HCT116 (cell line): ENCODE data around the gene MXRA8. TPM values are rescaled to one million over a fixed set of nuclear protein-coding genes. Genes with fewer than 3 reads are reported as not detected.

Source experiments
- ATAC-seq: fragments of 200-7000 bp; cut with Tn5 transposase; 2 replicates; pipeline ENCODE4 v1.9.1; 2020; ENCODE audit warnings: mild to moderate bottlenecking, moderate library complexity
- BruUV-seq: library from RNA; stranded (reverse); fragments of 400-500 nt; replicated peaks from 2 replicates; lab custom pipeline; 2021; lab: Mats Ljungman, UMichigan
- CTCF ChIA-PET: fragments of 300-600 bp; sonication (Branson Sonifier 250); formaldehyde crosslinking; loops from one replicate; lab custom pipeline; 2021; ENCODE audit warnings: antibody characterized with exemption; lab: Charles Lee
- POLR2A ChIA-PET: fragments of 300-600, 350-600 bp; sonication (Branson Sonifier 250); formaldehyde crosslinking; loops from one replicate; lab custom pipeline; 2021; ENCODE audit warnings: antibody characterized with exemption; lab: Charles Lee
- RAD21 ChIA-PET, 2 experiments: fragments of 300-600 bp; sonication (Branson Sonifier 250); formaldehyde crosslinking; loops; one replicate each; lab custom pipeline; 2023; ENCODE audit warnings: low total read pairs in 2 of 2; ENCODE audit not compliant: uncharacterized antibody in 2 of 2, unreplicated experiment in 2 of 2, low non-redundant PET in 1 of 2; lab: Charles Lee
- DNase-seq: peaks from one replicate; pipeline ENCODE4 v3.0.0-alpha.2; 2010; ENCODE audit warnings: low read depth, low spot score
- H2AFZ ChIP-seq: fragments of 200-600 bp; shearing (Covaris generic), sonication (generic); 2 replicates; pipeline ENCODE4 v1.6.1; 2017; ENCODE audit warnings: low read depth, mixed run types, mixed read lengths, antibody characterized with exemption, low read length; ENCODE audit not compliant: poor library complexity, severe bottlenecking
- H3K27ac ChIP-seq: 2 replicates; pipeline ENCODE4 v1.5.1; 2012; ENCODE audit warnings: low read depth, low read length
- H3K27me3 ChIP-seq: fragments of 200-600 bp; sonication (generic); 2 replicates; pipeline ENCODE4 v1.6.1; 2016; ENCODE audit warnings: mixed run types, low read length, mixed read lengths; ENCODE audit not compliant: insufficient read depth
- H3K36me3 ChIP-seq, 2 experiments: fragments of 200-500 bp in 1 of 2; fragments of 200-600 bp in 1 of 2; sonication (Bioruptor generic) in 1 of 2; sonication (generic) in 1 of 2; 2 replicates each; pipeline versions ENCODE4 v1.5.1 to v1.6.1; 2014 to 2016; ENCODE audit warnings: low read length in 2 of 2, inconsistent platforms in 1 of 2, mixed read lengths in 1 of 2, mixed run types in 1 of 2; ENCODE audit not compliant: insufficient read depth in 2 of 2, control insufficient read depth in 1 of 2
- H3K4me1 ChIP-seq, 2 experiments: fragments of 200-600 bp in 1 of 2; sonication (generic) in 1 of 2; 2 replicates each; pipeline versions ENCODE4 v1.5.1 to v1.6.1; 2012 to 2017; ENCODE audit warnings: low read length in 2 of 2, inconsistent platforms in 1 of 2, mild to moderate bottlenecking in 1 of 2, mixed read lengths in 1 of 2, mixed run types in 1 of 2, moderate library complexity in 1 of 2; ENCODE audit not compliant: insufficient read depth in 2 of 2, control insufficient read depth in 1 of 2
- H3K4me2 ChIP-seq: fragments of 200-600 bp; sonication (generic); 2 replicates; pipeline ENCODE4 v1.6.1; 2017; ENCODE audit warnings: mixed run types, low read length, mixed read lengths
- H3K4me3 ChIP-seq, 2 experiments: fragments of 200-600 bp in 1 of 2; sonication (generic) in 1 of 2; replicated peaks in 1 of 2; 2 replicates each; pipeline ENCODE4 v1.5.1; 2011 to 2016; ENCODE audit warnings: low read length in 2 of 2, control low read depth in 1 of 2, low read depth in 1 of 2, mild to moderate bottlenecking in 1 of 2, mixed read lengths in 1 of 2, mixed run types in 1 of 2
- H3K79me2 ChIP-seq: fragments of 200-600 bp; sonication (generic); 2 replicates; pipeline ENCODE4 v1.6.1; 2017; ENCODE audit warnings: mild to moderate bottlenecking, mixed run types, low read length, moderate library complexity, mixed read lengths; ENCODE audit not compliant: insufficient read depth
- H3K9ac ChIP-seq: fragments of 200-600 bp; sonication (generic); 2 replicates; pipeline ENCODE4 v1.6.1; 2016; ENCODE audit warnings: low read length, mixed read lengths
- H3K9me2 ChIP-seq: fragments of 200-600 bp; sonication (generic), shearing (Covaris generic); 2 replicates; pipeline ENCODE4 v1.6.1; 2017; ENCODE audit warnings: mixed run types, mild to moderate bottlenecking, moderate library complexity; ENCODE audit not compliant: insufficient read depth
- H3K9me3 ChIP-seq, 2 experiments: fragments of 200-500 bp in 1 of 2; fragments of 200-600 bp in 1 of 2; sonication (Bioruptor generic) in 1 of 2; sonication (generic) in 1 of 2; 2 replicates each; pipeline ENCODE4 v1.6.1; 2014 to 2017; ENCODE audit warnings: low read length in 2 of 2, mixed read lengths in 2 of 2, inconsistent platforms in 1 of 2, low read depth in 1 of 2, mild to moderate bottlenecking in 1 of 2, mixed run types in 1 of 2, moderate library complexity in 1 of 2; ENCODE audit not compliant: control insufficient read depth in 1 of 2, insufficient read depth in 1 of 2
- H4K20me1 ChIP-seq: fragments of 200-600 bp; sonication (generic), shearing (Covaris generic); 2 replicates; pipeline ENCODE4 v1.6.1; 2017; ENCODE audit warnings: mixed run types, mild to moderate bottlenecking, moderate library complexity; ENCODE audit not compliant: insufficient read depth
- CEBPB ChIP-seq: IDR thresholded peaks from 2 replicates; pipeline ENCODE4 v1.6.1; 2012; ENCODE audit warnings: low read depth
- JUND ChIP-seq: IDR thresholded peaks from 2 replicates; pipeline ENCODE4 v1.6.1; 2012
- POLR2AphosphoS5 ChIP-seq: IDR thresholded peaks from 2 replicates; pipeline ENCODE4 v1.6.1; 2011; ENCODE audit warnings: mild to moderate bottlenecking, low read depth, low read length, moderate library complexity
- ZFX ChIP-seq: fragments of 450-650 bp; IDR thresholded peaks from 2 replicates; pipeline ENCODE4 v1.6.1; 2017
- intact Hi-C: fragments of 100-400 bp; cut with micrococcal nuclease; formaldehyde crosslinking; loops from 2 replicates; pipeline ENCODE4 v1.10.0; 2022
- total RNA-seq: library from RNA; stranded (reverse); gene quantifications from one replicate; pipeline ENCODE4 v1.2.1, GENCODE V29; 2021; ENCODE audit not compliant: unreplicated experiment
- TF ChIP-seq, protein P1 (sequence below): IDR thresholded peaks from 2 replicates; pipeline ENCODE4 v1.6.1; 2012
- TF ChIP-seq, protein P2 (sequence below): IDR thresholded peaks from 2 replicates; pipeline ENCODE4 v1.6.1; 2012

MXRA8 gene
- total RNA-seq, 1 experiment from 2014 or later = 0.74 TPM

DNA sequence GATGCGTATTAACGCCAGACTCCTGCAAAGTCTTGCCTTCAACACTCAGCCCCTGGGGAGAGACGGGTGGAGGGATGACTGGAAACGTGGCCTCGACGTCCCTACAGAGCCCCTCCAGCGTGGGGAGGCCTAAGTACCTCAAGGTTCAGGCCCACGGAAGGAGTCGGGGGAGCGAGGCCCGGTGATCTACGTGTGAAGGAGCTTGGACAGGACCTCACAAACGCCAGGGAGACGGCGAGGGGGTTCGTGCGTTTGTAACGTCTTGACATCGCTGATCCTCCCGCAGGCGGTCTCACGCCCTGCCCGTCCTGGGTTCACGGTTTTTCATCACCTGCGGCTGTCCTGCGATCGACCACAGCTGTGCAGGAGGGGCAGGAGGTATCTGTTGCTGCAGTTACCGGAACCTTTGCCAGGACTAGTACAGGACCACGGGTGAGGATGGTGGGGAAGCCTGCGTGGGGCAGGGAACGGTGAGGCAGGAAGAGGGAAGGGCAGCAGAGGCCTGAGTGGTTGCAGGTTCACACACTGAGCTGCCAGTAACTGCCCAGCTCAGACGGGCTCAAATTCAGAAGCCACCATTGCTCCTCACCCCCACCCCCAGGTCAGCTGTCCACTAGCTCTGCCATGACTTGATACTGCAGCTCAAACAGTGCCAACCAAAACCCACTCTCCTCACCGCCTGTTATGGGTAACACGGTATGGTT is 41.7 kb upstream of the MXRA8 start:
- CTCF ChIA-PET = interaction anchor here (1.0 to 1.5 kb wide), 2 partner anchors 25 to 105 kb away, joined by 4 read pairs; partner anchors contain the start of gene AURKAIP1
- H3K9me3 ChIP-seq = no peaks in the 10 kb centered on the region
- RAD21 ChIA-PET = no interaction called here
- H3K36me3 ChIP-seq = peaks cover 22 to 48% of the 10 kb centered on the region in 2 experiments; a peak in 3 of 4 replicates
- DNase-seq (no peak), ATAC-seq (peak; percentile 1; the same call in 1 of the 2 replicates)
- TF ChIP-seq JUND = no peak
- TF ChIP-seq POLR2AphosphoS5 = peak; percentile 51; the same call in 1 of the 2 replicates
- TF ChIP-seq ZFX = peak; percentile 46; the same call in 1 of the 2 replicates
- TF ChIP-seq, protein P1, sequence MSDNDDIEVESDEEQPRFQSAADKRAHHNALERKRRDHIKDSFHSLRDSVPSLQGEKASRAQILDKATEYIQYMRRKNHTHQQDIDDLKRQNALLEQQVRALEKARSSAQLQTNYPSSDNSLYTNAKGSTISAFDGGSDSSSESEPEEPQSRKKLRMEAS = no peak
- TF ChIP-seq, protein P2, sequence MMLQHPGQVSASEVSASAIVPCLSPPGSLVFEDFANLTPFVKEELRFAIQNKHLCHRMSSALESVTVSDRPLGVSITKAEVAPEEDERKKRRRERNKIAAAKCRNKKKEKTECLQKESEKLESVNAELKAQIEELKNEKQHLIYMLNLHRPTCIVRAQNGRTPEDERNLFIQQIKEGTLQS = no peak
- TF ChIP-seq CEBPB = no peak
- no peak overlapping the region for H2AFZ ChIP-seq
- peak overlapping the region; percentile 96 to 99 for H3K4me3 ChIP-seq
- peaks cover 8 to 46% of the 10 kb centered on the region in 2 experiments; a peak in 3 of 4 replicates for H3K4me1 ChIP-seq
- peak overlapping the region; percentile 98 for H3K4me2 ChIP-seq
- H3K27me3 ChIP-seq = no peaks in the 10 kb centered on the region
- BruUV-seq = TSS peak; percentile 69
- H3K9me2 ChIP-seq = no peaks in the 10 kb centered on the region
- peaks cover 83% of the 10 kb centered on the region for H3K79me2 ChIP-seq
- intact Hi-C loops = loop anchor here (1.0 kb wide), 1 partner anchor 56 kb away; no protein-coding TSS in a partner anchor
- peak overlapping the region; percentile 86 for H3K27ac ChIP-seq
- POLR2A ChIA-PET = interaction anchor here (1.0 kb wide), 1 partner anchor 33 kb away, joined by 3 read pairs; no protein-coding TSS in a partner anchor
- peak overlapping the region; percentile 97 for H3K9ac ChIP-seq
- peaks cover 9% of the 10 kb centered on the region; the same call in 1 of the 2 replicates for H4K20me1 ChIP-seq
